H1 (cell line): ENCODE results near the gene SLFN12L. TPM values are rescaled to one million over a fixed set of nuclear protein-coding genes. Genes with fewer than 3 reads are reported as not detected.

Experiments used
- CTCF ChIA-PET: fragments of 300-600 bp; sonication (Branson Sonifier 250); formaldehyde crosslinking; loops from one replicate; lab custom pipeline; 2021; ENCODE audit not compliant: partially characterized antibody; lab: Charles Lee
- POLR2A ChIA-PET: fragments of 300-600 bp; sonication (Branson Sonifier 250); formaldehyde crosslinking; loops from one replicate; lab custom pipeline; 2021; ENCODE audit warnings: inconsistent platforms; ENCODE audit not compliant: partially characterized antibody; lab: Charles Lee
- DNase-seq, 2 experiments: peaks; one replicate each; pipeline versions ENCODE4 v3.0.0 to v3.0.0-alpha.2; 2010 to 2022; ENCODE audit warnings: low spot score in 2 of 2, low read depth in 1 of 2, mixed read lengths in 1 of 2
- FAIRE-seq: peaks from 2 replicates; lab custom pipeline; 2011; peaks lifted over from hg19 to GRCh38; lab: Jason Lieb, UNC
- H2AFZ ChIP-seq: 2 replicates; pipeline ENCODE4 v1.8.1; 2012; ENCODE audit warnings: low read length, inconsistent platforms
- H2AK5ac ChIP-seq: 2 replicates; pipeline ENCODE4 v1.6.1; 2013; ENCODE audit warnings: low read depth, low read length
- H2BK120ac ChIP-seq: replicated peaks from 2 replicates; pipeline ENCODE3; 2013; ENCODE audit warnings: low read depth, low read length, inconsistent platforms
- H2BK12ac ChIP-seq: 2 replicates; pipeline ENCODE4 v1.6.1; 2013; ENCODE audit warnings: low read depth, low read length
- H2BK15ac ChIP-seq: 2 replicates; pipeline ENCODE4 v1.6.1; 2013; ENCODE audit warnings: low read length
- H2BK20ac ChIP-seq: 2 replicates; pipeline ENCODE4 v1.6.1; 2013; ENCODE audit warnings: low read length
- H2BK5ac ChIP-seq: 2 replicates; pipeline ENCODE4 v1.6.1; 2013; ENCODE audit warnings: low read depth, low read length
- H3K14ac ChIP-seq: 2 replicates; pipeline ENCODE4 v1.6.1; 2013; ENCODE audit warnings: inconsistent platforms; ENCODE audit not compliant: insufficient read length
- H3K18ac ChIP-seq: 2 replicates; pipeline ENCODE4 v1.6.1; 2013; ENCODE audit warnings: low read length; ENCODE audit errors: extremely low read depth
- H3K23ac ChIP-seq: 2 replicates; pipeline ENCODE4 v1.6.1; 2013; ENCODE audit warnings: inconsistent platforms; ENCODE audit not compliant: insufficient read length
- H3K23me2 ChIP-seq: 2 replicates; pipeline ENCODE4 v1.6.1; 2013; ENCODE audit warnings: low read depth, low read length
- H3K27ac ChIP-seq: 2 replicates; pipeline ENCODE4 v1.6.1; 2011; ENCODE audit warnings: low read depth, low read length, inconsistent platforms
- H3K27me3 ChIP-seq, 4 experiments: replicated peaks in 1 of 4; 1 replicate in 1 of 4; 2 replicates in 3 of 4; pipeline versions ENCODE4 v1.6.1 to v1.8.1; 2011 to 2013; ENCODE audit warnings: low read length in 3 of 4, mild to moderate bottlenecking in 3 of 4, inconsistent platforms in 2 of 4, mixed read lengths in 2 of 4, moderate library complexity in 1 of 4; ENCODE audit not compliant: control insufficient read depth in 3 of 4, insufficient read depth in 3 of 4; ENCODE audit errors: extremely low read depth in 1 of 4
- H3K36me3 ChIP-seq, 4 experiments: 2 replicates each; pipeline versions ENCODE4 v1.6.1 to v1.8.1; 2011 to 2013; ENCODE audit warnings: mild to moderate bottlenecking in 4 of 4, low read length in 3 of 4, moderate library complexity in 2 of 4, control low read depth in 1 of 4, inconsistent platforms in 1 of 4; ENCODE audit not compliant: insufficient read depth in 4 of 4, control insufficient read depth in 2 of 4
- H3K4ac ChIP-seq: replicated peaks from 2 replicates; pipeline ENCODE3; 2013; ENCODE audit warnings: low read length, low read depth, mixed read lengths, inconsistent platforms; ENCODE audit not compliant: insufficient read length
- H3K4me1 ChIP-seq, 4 experiments: replicated peaks in 1 of 4; 1 replicate in 1 of 4; 2 replicates in 3 of 4; pipeline versions ENCODE4 v1.6.1 to v1.8.1; 2011 to 2013; ENCODE audit warnings: low read length in 3 of 4, inconsistent platforms in 2 of 4, mixed read lengths in 1 of 4; ENCODE audit not compliant: insufficient read depth in 4 of 4, control insufficient read depth in 3 of 4
- H3K4me2 ChIP-seq, 2 experiments: 2 replicates each; pipeline versions ENCODE4 v1.6.1 to v1.8.1; 2011 to 2013; ENCODE audit warnings: low read depth in 2 of 2, low read length in 2 of 2, control low read depth in 1 of 2, inconsistent platforms in 1 of 2, mild to moderate bottlenecking in 1 of 2; ENCODE audit not compliant: insufficient read depth in 1 of 2
- H3K4me3 ChIP-seq, 4 experiments: fragments of 200-600, 300-600 bp in 1 of 4; sonication (generic), shearing (Covaris generic), sonication (Bioruptor Twin) in 1 of 4; 2 replicates each; pipeline versions ENCODE4 v1.5.1 to v1.8.1; 2011 to 2016; ENCODE audit warnings: low read length in 4 of 4, low read depth in 3 of 4, control low read depth in 2 of 4, inconsistent platforms in 2 of 4, mild to moderate bottlenecking in 2 of 4, mixed read lengths in 1 of 4, moderate library complexity in 1 of 4; ENCODE audit not compliant: insufficient read depth in 2 of 4; ENCODE audit errors: extremely low read depth in 1 of 4
- H3K56ac ChIP-seq: replicated peaks from 2 replicates; pipeline ENCODE3; 2013; ENCODE audit warnings: low read depth, mild to moderate bottlenecking, mixed read lengths, low read length, inconsistent platforms; ENCODE audit not compliant: insufficient read length
- H3K79me1 ChIP-seq: 2 replicates; pipeline ENCODE4 v1.6.1; 2013; ENCODE audit warnings: low read depth, low read length, control low read depth
- H3K79me2 ChIP-seq, 2 experiments: 2 replicates each; pipeline versions ENCODE4 v1.6.1 to v1.8.1; 2012 to 2013; ENCODE audit warnings: low read length in 2 of 2, mild to moderate bottlenecking in 2 of 2, inconsistent platforms in 1 of 2; ENCODE audit not compliant: insufficient read depth in 2 of 2, control insufficient read depth in 1 of 2
- H3K9ac ChIP-seq, 4 experiments: replicated peaks in 1 of 4; 1 replicate in 1 of 4; 2 replicates in 3 of 4; pipeline versions ENCODE4 v1.6.1 to v1.8.1; 2011 to 2013; ENCODE audit warnings: low read depth in 3 of 4, low read length in 3 of 4, control low read depth in 2 of 4, mild to moderate bottlenecking in 2 of 4, moderate library complexity in 2 of 4, inconsistent platforms in 1 of 4; ENCODE audit errors: extremely low read depth in 1 of 4
- H3K9me3 ChIP-seq, 2 experiments: 2 replicates each; pipeline versions ENCODE4 v1.6.1 to v1.8.1; 2012 to 2013; ENCODE audit warnings: mild to moderate bottlenecking in 2 of 2, moderate library complexity in 2 of 2, control low read depth in 1 of 2, inconsistent platforms in 1 of 2, low read depth in 1 of 2, low read length in 1 of 2, mixed read lengths in 1 of 2; ENCODE audit not compliant: insufficient read depth in 2 of 2
- H4K20me1 ChIP-seq, 2 experiments: replicated peaks in 1 of 2; 2 replicates each; pipeline versions ENCODE3 to v1.8.1; 2011 to 2013; ENCODE audit warnings: inconsistent platforms in 2 of 2, low read length in 2 of 2, mild to moderate bottlenecking in 1 of 2; ENCODE audit not compliant: insufficient read depth in 2 of 2, control insufficient read depth in 1 of 2
- H4K5ac ChIP-seq: 2 replicates; pipeline ENCODE4 v1.6.1; 2013; ENCODE audit warnings: low read length, low read depth, mixed read lengths, inconsistent platforms; ENCODE audit not compliant: insufficient read length
- H4K8ac ChIP-seq: 2 replicates; pipeline ENCODE4 v1.8.0; 2013; ENCODE audit warnings: mild to moderate bottlenecking, moderate library complexity, low read length, inconsistent platforms; ENCODE audit not compliant: insufficient read depth; ENCODE audit errors: extremely low read depth
- H4K91ac ChIP-seq: replicated peaks from 2 replicates; pipeline ENCODE3; 2013; ENCODE audit warnings: low read length, mixed read lengths, inconsistent platforms; ENCODE audit not compliant: insufficient read length
- BRCA1 ChIP-seq: IDR thresholded peaks from 2 replicates; pipeline ENCODE4 v1.6.1; 2012; ENCODE audit warnings: low read depth, low read length, improper control_type of control experiment
- CBX5 ChIP-seq: fragments of 300-800, 300-1000 bp; sonication (generic); IDR thresholded peaks from 2 replicates; pipeline ENCODE4 v1.7.1; 2016; ENCODE audit warnings: antibody characterized with exemption, low read length, low read depth
- CEBPB ChIP-seq: IDR thresholded peaks from 2 replicates; pipeline ENCODE4 v1.6.1; 2012; ENCODE audit warnings: low read depth, low read length
- CHD1 ChIP-seq: IDR thresholded peaks from 2 replicates; pipeline ENCODE4 v1.6.1; 2012; ENCODE audit warnings: low read depth, low read length, improper control_type of control experiment
- EGR1 ChIP-seq: IDR thresholded peaks from 2 replicates; pipeline ENCODE4 v1.6.1; 2011; ENCODE audit warnings: low read depth, low read length, borderline replicate concordance
- GTF2F1 ChIP-seq: IDR thresholded peaks from 2 replicates; pipeline ENCODE4 v1.6.1; 2012; ENCODE audit warnings: low read depth, low read length, improper control_type of control experiment, borderline replicate concordance
- HDAC6 ChIP-seq: IDR thresholded peaks from one replicate; pipeline ENCODE4 v1.7.1; 2012; ENCODE audit warnings: low read depth, mild to moderate bottlenecking, inconsistent platforms, low read length, moderate library complexity
- JUN ChIP-seq: IDR thresholded peaks from 2 replicates; pipeline ENCODE4 v1.6.1; 2011; ENCODE audit warnings: low read depth, mild to moderate bottlenecking, improper control_type of control experiment, low read length
- KDM1A ChIP-seq: fragments of 200-600, 300-600 bp; sonication (generic); IDR thresholded peaks from 2 replicates; pipeline ENCODE4 v1.7.1; 2016; ENCODE audit warnings: mild to moderate bottlenecking, low read length, borderline replicate concordance
- RNF2 ChIP-seq: fragments of 200-900, 300-1000 bp; sonication (generic); IDR thresholded peaks from 2 replicates; pipeline ENCODE4 v1.7.1; 2016; ENCODE audit warnings: borderline replicate concordance, low read depth, mild to moderate bottlenecking, antibody characterized with exemption, low read length; ENCODE audit not compliant: poor library complexity, severe bottlenecking; ENCODE audit errors: missing control alignments
- SAP30 ChIP-seq: fragments of 300-600 bp; sonication (generic); IDR thresholded peaks from 2 replicates; pipeline ENCODE4 v1.7.1; 2012; ENCODE audit warnings: low read length, moderate library complexity, mild to moderate bottlenecking, inconsistent platforms; ENCODE audit not compliant: insufficient read depth, insufficient replicate concordance
- SIN3A ChIP-seq, 2 experiments: IDR thresholded peaks in 1 of 2; conservative IDR thresholded peaks in 1 of 2; 2 replicates each; pipeline ENCODE4 v1.6.1; 2011 to 2012; ENCODE audit warnings: low read length in 2 of 2, improper control_type of control experiment in 1 of 2, low read depth in 1 of 2, mild to moderate bottlenecking in 1 of 2
- SP2 ChIP-seq: IDR thresholded peaks from 2 replicates; pipeline ENCODE4 v1.6.1; 2012; ENCODE audit warnings: mild to moderate bottlenecking, low read length, inconsistent platforms
- TBP ChIP-seq: IDR thresholded peaks from 2 replicates; pipeline ENCODE4 v1.6.1; 2011; ENCODE audit warnings: low read depth, low read length, improper control_type of control experiment
- TEAD4 ChIP-seq: IDR thresholded peaks from 2 replicates; pipeline ENCODE4 v1.6.1; 2012; ENCODE audit warnings: low read depth, low read length, inconsistent platforms, mixed read lengths
- WGBS, 2 experiments: shearing (Covaris generic) in 1 of 2; methylation state at CpG; one replicate each; pipeline versions ENCODE4 v1.1.6 to v1.1.7; 2013 to 2015; ENCODE audit warnings: low lambda C conversion rate in 2 of 2, mixed read lengths in 2 of 2, inconsistent platforms in 1 of 2, low coverage in 1 of 2, missing lambda C conversion rate in 1 of 2; ENCODE audit not compliant: insufficient replicate concordance in 2 of 2, insufficient coverage in 1 of 2, insufficient read length in 1 of 2; ENCODE audit errors: extremely low coverage in 1 of 2, missing lambda C conversion rate in 1 of 2; 5-methylcytosine and 5-hydroxymethylcytosine counted together
- polyA plus RNA-seq, 7 experiments: library from polyadenylated mRNA; depleted of rRNA in 3 of 7; stranded (reverse) in 5 of 7; unstranded in 2 of 7; fragments of >200 nt in 5 of 7; fragments of 200-250 nt in 2 of 7; gene quantifications; 1 replicate in 5 of 7; 2 replicates in 1 of 7; 4 replicates in 1 of 7; pipeline versions ENCODE4 v1.2.1 to v1.2.3, GENCODE V29; 2011 to 2013; ENCODE audit warnings: missing spikeins in 2 of 7, mixed read lengths in 2 of 7
- total RNA-seq: library from RNA; stranded (reverse); fragmentation: NEBNext Ultra II Directional; extraction: Animal tissue kit (Norgen Biotek cat#: 25700); gene quantifications from 2 replicates; pipeline ENCODE4 v1.2.1, GENCODE V29; 2021

Gene SLFN12L
- total and polyA plus RNA-seq, 2 of the 8 experiments (the other 6 are each of a cell fraction or from before 2014, with no cell fraction given) = not detected

DNA sequence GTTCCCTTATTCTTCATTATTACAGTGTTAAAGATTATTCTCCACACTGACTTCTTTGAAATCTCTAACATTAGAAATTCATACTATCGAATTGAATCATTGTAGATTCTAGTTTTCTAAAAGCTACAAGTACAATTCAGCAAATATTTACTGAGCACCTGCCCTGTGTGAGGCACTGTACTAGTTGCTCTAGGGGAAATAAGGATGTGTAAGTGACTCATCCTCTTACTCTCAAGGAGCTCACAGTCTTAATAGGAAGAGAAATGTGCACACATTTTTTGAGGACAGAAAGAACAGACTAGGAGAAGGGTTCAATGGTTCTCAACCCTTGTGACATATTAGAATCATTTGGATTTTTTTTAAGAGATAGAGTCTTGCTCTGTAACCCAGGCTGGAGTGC is 7.7 kb upstream of the SLFN12L start:
- DNase-seq (no peak), FAIRE-seq (no peak)
- Histone ChIP-seq H3K27ac (no peak overlapping the region), H3K9ac (no peak overlapping the region), H3K18ac (no peak overlapping the region), H4K91ac (no peak overlapping the region), H3K4me1 (no peaks in the 10 kb centered on the region), H3K23me2 (no peaks in the 10 kb centered on the region), H3K23ac (no peak overlapping the region), H4K8ac (no peak overlapping the region), H2BK120ac (no peak overlapping the region), H2BK5ac (no peak overlapping the region), H3K56ac (no peak overlapping the region), H4K5ac (no peak overlapping the region), H2BK12ac (no peak overlapping the region), H3K36me3 (no peaks in the 10 kb centered on the region), H3K4me3 (no peak overlapping the region), H2AK5ac (no peak overlapping the region), H2AFZ (no peak overlapping the region), H3K4me2 (no peak overlapping the region), H2BK15ac (no peak overlapping the region), H3K4ac (no peak overlapping the region), H3K79me2 (no peaks in the 10 kb centered on the region), H2BK20ac (no peak overlapping the region), H3K9me3 (no peaks in the 10 kb centered on the region), H3K14ac (no peak overlapping the region), H3K79me1 (no peaks in the 10 kb centered on the region), H3K27me3 (no peaks in the 10 kb centered on the region; a peak in 2 of 7 replicates), H4K20me1 (no peaks in the 10 kb centered on the region)
- POLR2A ChIA-PET = interaction anchor here (1.0 kb wide), 1 partner anchor 23 kb away, joined by 3 read pairs; no protein-coding TSS in a partner anchor
- CTCF ChIA-PET = interaction anchor here (0.7 kb wide), 1 partner anchor 383 kb away, joined by 3 read pairs; no protein-coding TSS in a partner anchor
- 87% methylated on average over 1 of the region's 1 CpG; no CpG with 5 or more reads in 1 of the 2 experiments for WGBS, 2 experiments
- TF ChIP-seq CEBPB (no peak), EGR1 (no peak), SP2 (no peak), TEAD4 (no peak), HDAC6 (no peak), BRCA1 (no peak), KDM1A (no peak), CHD1 (no peak), SAP30 (no peak), CBX5 (no peak), SIN3A (conservative IDR thresholded peaks at IDR 0.05 in 1 of 2, IDR thresholded peaks at IDR 0.05 in 1 of 2; ENCODE audit: low read depth in 1 of 2, low read length in 2 of 2) (no peak), JUN (no peak), TBP (no peak), RNF2 (no peak), GTF2F1 (no peak)
